ENCODE results near the gene ARHGAP24.

GRCh38 chr4:85477534-85477933 is 2.6 kb downstream of the ARHGAP24 start:
- TF ChIP-seq ZFX (IDR thresholded peaks at IDR 0.05) (no peak), CTCF (IDR thresholded peaks at IDR 0.05 in 2 of 3, conservative IDR thresholded peaks at IDR 0.05 in 1 of 3; ENCODE audit: borderline replicate concordance in 1 of 3, insufficient read depth in 1 of 3, low read depth in 2 of 3, low read length in 2 of 3) (no peak)
